ENCODE measurements around the gene MTG1.

DNA sequence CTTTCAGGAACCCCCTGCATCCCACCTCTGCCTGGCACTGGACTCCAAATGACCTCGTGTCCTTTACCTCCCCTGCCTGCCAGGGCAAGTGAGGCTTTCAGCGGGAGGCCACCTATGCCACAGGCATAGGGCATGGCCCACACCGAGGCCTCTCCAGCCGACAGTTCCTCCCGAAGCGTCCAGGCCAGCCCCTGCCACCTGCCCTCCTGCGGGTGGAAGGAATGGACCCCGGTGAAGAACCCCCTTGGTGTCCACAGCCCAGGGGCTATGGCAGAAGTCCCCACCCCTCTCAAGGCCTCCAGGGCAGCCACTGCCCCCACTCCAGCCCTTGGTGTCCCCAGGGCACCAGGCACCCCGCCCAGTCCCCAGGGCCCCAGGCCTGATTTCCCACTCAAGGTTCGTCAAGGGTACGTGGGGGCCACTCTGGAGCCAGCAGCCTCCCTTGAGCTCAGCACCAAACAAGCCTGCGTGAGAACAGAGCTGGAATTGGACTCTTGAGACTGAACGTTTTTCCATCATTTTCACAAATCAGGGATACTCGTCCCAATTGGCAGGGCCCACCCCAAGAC, 39.2 kb upstream of the MTG1 start:
- TF ChIP-seq, protein P1, sequence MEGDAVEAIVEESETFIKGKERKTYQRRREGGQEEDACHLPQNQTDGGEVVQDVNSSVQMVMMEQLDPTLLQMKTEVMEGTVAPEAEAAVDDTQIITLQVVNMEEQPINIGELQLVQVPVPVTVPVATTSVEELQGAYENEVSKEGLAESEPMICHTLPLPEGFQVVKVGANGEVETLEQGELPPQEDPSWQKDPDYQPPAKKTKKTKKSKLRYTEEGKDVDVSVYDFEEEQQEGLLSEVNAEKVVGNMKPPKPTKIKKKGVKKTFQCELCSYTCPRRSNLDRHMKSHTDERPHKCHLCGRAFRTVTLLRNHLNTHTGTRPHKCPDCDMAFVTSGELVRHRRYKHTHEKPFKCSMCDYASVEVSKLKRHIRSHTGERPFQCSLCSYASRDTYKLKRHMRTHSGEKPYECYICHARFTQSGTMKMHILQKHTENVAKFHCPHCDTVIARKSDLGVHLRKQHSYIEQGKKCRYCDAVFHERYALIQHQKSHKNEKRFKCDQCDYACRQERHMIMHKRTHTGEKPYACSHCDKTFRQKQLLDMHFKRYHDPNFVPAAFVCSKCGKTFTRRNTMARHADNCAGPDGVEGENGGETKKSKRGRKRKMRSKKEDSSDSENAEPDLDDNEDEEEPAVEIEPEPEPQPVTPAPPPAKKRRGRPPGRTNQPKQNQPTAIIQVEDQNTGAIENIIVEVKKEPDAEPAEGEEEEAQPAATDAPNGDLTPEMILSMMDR (IDR thresholded peaks at IDR 0.05) = no peak
- TF ChIP-seq EZH2 (IDR thresholded peaks at IDR 0.05; ENCODE audit: borderline replicate concordance, insufficient read depth, low read depth, low read length, poor library complexity, severe bottlenecking) = no peak

Measured in B cell (primary cell).